HuH-7.5 (cell line): Measurements from ENCODE around the gene SFXN1.

Experiments
- DNase-seq: peaks from one replicate; pipeline ENCODE4 v3.0.0; 2011; ENCODE audit warnings: low spot score

Gene SFXN1

GRCh38 chr5:175542232-175542965 lies 64.0 kb downstream of the SFXN1 start:
- DNase-seq = no peak

GRCh38 chr5:175542966-175543235 lies 64.5 kb downstream of the SFXN1 start:
- DNase-seq = no peak

- no peak for DNase-seq
Measured at GRCh38 chr5:175544108-175544511, 65.8 kb downstream of the SFXN1 start.

GRCh38 chr5:175544586-175544985 lies 66.2 kb downstream of the SFXN1 start:
- DNase-seq = no peak

- DNase-seq = no peak
Measured at GRCh38 chr5:175547842-175548241, 69.5 kb downstream of the SFXN1 start.

GRCh38 chr5:175548626-175549311 lies 70.4 kb downstream of the SFXN1 start:
- DNase-seq = no peak

- DNase-seq = no peak
Measured at GRCh38 chr5:175550055-175550805, 71.9 kb downstream of the SFXN1 start.

GRCh38 chr5:175551266-175551665 lies 72.9 kb downstream of the SFXN1 start:
- DNase-seq = no peak

GRCh38 chr5:175554296-175554695 lies 75.9 kb downstream of the SFXN1 start:
- DNase-seq = no peak

- no peak for DNase-seq
Measured at GRCh38 chr5:175555168-175555785, 76.9 kb downstream of the SFXN1 start.

GRCh38 chr5:175556794-175557193 lies 78.4 kb downstream of the SFXN1 start:
- no peak for DNase-seq

- no peak for DNase-seq
Measured at GRCh38 chr5:175557778-175558177, 79.4 kb downstream of the SFXN1 start.

- no peak for DNase-seq
Measured at GRCh38 chr5:175558801-175559480, 80.6 kb downstream of the SFXN1 start.

- DNase-seq = no peak
Measured at GRCh38 chr5:175560011-175560410, 81.7 kb downstream of the SFXN1 start.

GRCh38 chr5:175561085-175561484 lies 82.7 kb downstream of the SFXN1 start:
- no peak for DNase-seq

GRCh38 chr5:175564716-175565115 lies 86.4 kb downstream of the SFXN1 start:
- DNase-seq = no peak

- no peak for DNase-seq
Measured at GRCh38 chr5:175566697-175567096, 88.3 kb downstream of the SFXN1 start.

GRCh38 chr5:175567954-175568353 lies 89.6 kb downstream of the SFXN1 start:
- DNase-seq = no peak

GRCh38 chr5:175569701-175570100 lies 91.3 kb downstream of the SFXN1 start:
- DNase-seq = no peak

GRCh38 chr5:175572886-175573285 lies 94.5 kb downstream of the SFXN1 start:
- no peak for DNase-seq

- no peak for DNase-seq
Measured at GRCh38 chr5:175573493-175574269, 95.3 kb downstream of the SFXN1 start.
